HFFc6 (cell line): Measurements from ENCODE around the gene RAD51B. TPM values are rescaled to one million over a fixed set of nuclear protein-coding genes. Genes with fewer than 3 reads are reported as not detected.
A peak's percentile ranks its signal among the peaks of the same experiment; 100 is the strongest.

Source experiments
- DNase-seq: peaks from one replicate; pipeline ENCODE4 v3.0.0-alpha.2; 2018
- H3K27ac Mint-ChIP-seq: 2 replicates; pipeline ENCODE4 v1.8.0; 2020; ENCODE audit warnings: mild to moderate bottlenecking, mixed read lengths
- H3K27me3 Mint-ChIP-seq: 2 replicates; pipeline ENCODE4 v1.8.0; 2021; ENCODE audit warnings: mild to moderate bottlenecking, moderate library complexity, mixed read lengths; ENCODE audit not compliant: insufficient read depth
- H3K36me3 Mint-ChIP-seq: 2 replicates; pipeline ENCODE4 v1.8.0; 2021; ENCODE audit warnings: low read depth, mixed read lengths
- H3K4me1 Mint-ChIP-seq: 2 replicates; pipeline ENCODE4 v1.8.0; 2020; ENCODE audit warnings: low read depth, mixed read lengths
- H3K4me3 Mint-ChIP-seq: 2 replicates; pipeline ENCODE4 v1.8.0; 2020; ENCODE audit warnings: mild to moderate bottlenecking, moderate library complexity, mixed read lengths
- H3K9me3 Mint-ChIP-seq: 2 replicates; pipeline ENCODE4 v1.8.0; 2020; ENCODE audit warnings: mild to moderate bottlenecking, mixed read lengths
- CTCF ChIP-seq: fragments of 200-600 bp; sonication (generic); IDR thresholded peaks from 2 replicates; pipeline ENCODE4 v1.5.0; 2021; ENCODE audit warnings: antibody characterized with exemption, mild to moderate bottlenecking
- total RNA-seq, 6 experiments: library from RNA; stranded (reverse); fragmentation: NEBNext Ultra II Directional; extraction: Animal tissue kit (Norgen Biotek cat#: 25700); gene quantifications; 2 replicates in 1 of 6; 3 replicates in 5 of 6; pipeline ENCODE4 v1.2.3, GENCODE V29; 2021

RAD51B gene
- total RNA-seq, 6 experiments from 2014 or later: 7.1 to 12.4 (median 9.6) TPM

DNA sequence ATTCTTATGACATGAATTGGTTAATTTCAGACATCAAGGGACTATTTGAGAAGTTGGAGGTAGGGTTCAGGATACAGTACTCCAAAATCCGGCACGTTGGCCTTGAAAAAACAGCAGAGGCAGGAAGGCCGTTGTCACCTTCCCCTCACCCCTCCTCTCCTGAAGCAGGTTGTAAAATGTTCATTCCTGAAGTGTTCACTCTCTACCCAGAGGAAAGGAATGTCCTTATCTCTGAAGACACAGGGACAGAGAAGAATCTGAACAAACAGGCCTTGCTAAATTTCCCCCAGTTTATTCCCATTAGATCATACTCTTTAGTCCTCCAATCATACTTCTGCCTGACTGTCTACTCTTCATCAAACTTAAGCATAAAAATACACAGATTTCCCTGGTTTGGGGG is 659.7 kb downstream of the RAD51B start:
- Mint-ChIP-seq H3K27me3 (no peaks in the 10 kb centered on the region), H3K9me3 (no peaks in the 10 kb centered on the region), H3K27ac (no peak overlapping the region; the same call in 1 of the 2 replicates), H3K4me3 (no peak overlapping the region), H3K36me3 (0 out of 2 replicates have a peak, but pooled peaks cover 8% of the 10 kb centered on the region), H3K4me1 (peaks cover 75% of the 10 kb centered on the region)
- peak; percentile 16 for DNase-seq
- TF ChIP-seq CTCF: no peak

GRCh38 chr14:68482018-68482417 is 662.4 kb downstream of the RAD51B start:
- DNase-seq: no peak
- H3K27me3 Mint-ChIP-seq: no peaks in the 10 kb centered on the region
- no peak overlapping the region for H3K27ac Mint-ChIP-seq
- H3K9me3 Mint-ChIP-seq: no peaks in the 10 kb centered on the region
- no peak overlapping the region for H3K4me3 Mint-ChIP-seq
- 0 out of 2 replicates have a peak, but pooled peaks cover 8% of the 10 kb centered on the region for H3K36me3 Mint-ChIP-seq
- TF ChIP-seq CTCF: no peak
- peaks cover 81% of the 10 kb centered on the region for H3K4me1 Mint-ChIP-seq

DNA sequence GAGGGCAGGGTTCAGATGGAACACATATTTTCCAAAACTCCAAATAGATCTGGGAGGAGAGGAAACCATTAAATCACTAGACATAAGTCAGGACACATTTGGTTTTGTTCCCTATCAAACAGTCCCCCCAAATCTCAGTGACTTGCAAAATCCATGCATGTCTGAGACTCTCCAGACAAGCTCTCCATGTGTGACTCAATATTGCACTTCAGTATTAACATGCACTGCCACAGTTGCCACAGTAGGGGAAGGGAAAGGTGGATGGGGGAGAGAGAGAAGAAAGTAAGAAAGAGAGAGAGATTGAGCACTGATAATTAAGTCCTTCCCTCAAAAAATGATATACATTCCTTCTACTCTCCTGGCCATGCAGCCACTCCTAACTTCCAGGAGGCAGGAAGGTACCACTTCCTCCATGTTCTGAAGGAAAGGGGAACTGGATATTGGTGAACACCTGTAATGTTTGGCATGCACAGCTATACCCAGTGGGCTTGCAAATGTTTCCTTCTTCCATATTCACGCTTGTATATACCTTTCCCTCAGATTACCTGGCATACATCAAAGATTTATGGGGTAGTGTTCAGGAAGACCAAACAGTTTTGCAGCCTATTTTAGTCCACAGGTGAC is 663.3 kb downstream of the RAD51B start:
- TF ChIP-seq CTCF: no peak
- no peak overlapping the region for H3K4me3 Mint-ChIP-seq
- no peaks in the 10 kb centered on the region for H3K9me3 Mint-ChIP-seq
- no peak for DNase-seq
- peaks cover 81% of the 10 kb centered on the region for H3K4me1 Mint-ChIP-seq
- H3K36me3 Mint-ChIP-seq: 0 out of 2 replicates have a peak, but pooled peaks cover 8% of the 10 kb centered on the region
- H3K27me3 Mint-ChIP-seq: no peaks in the 10 kb centered on the region
- H3K27ac Mint-ChIP-seq: no peak overlapping the region

DNA sequence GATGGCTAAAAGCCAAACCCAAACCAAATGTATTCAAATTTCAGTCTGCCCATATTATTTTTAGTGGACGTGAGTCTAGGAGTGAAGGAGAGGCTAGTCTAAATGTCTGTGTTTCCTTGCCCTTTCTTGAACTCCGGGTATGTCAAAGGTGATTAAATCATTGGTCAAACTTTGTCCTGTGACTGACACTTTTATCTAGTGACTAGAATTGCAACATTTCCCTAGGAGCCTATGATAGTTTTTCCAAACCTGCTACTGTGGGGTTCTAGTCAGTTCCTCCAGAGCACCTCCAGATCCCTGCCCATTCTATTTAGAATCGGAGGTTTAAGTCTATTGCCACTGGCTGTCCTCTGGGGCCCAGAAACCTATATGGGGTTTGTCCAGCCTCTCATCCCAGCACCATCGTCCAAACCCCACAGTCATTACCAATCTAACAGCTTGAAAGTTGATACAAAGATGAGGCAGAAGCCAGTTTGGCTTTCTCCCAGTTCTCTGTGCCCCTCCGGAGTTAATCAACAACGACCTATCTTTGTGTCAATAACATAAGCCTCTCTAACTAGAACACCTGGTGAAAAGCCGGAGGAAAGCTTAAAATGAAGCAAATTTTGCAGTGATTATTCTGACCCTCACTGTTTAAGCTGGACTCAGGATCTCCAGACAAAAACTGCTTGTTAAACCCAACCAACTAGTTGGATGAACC is 666.6 kb downstream of the RAD51B start:
- H3K4me1 Mint-ChIP-seq: peaks cover 64% of the 10 kb centered on the region
- DNase-seq: no peak
- no peaks in the 10 kb centered on the region for H3K27me3 Mint-ChIP-seq
- H3K4me3 Mint-ChIP-seq: no peak overlapping the region
- 0 out of 2 replicates have a peak, but pooled peaks cover 2% of the 10 kb centered on the region for H3K36me3 Mint-ChIP-seq
- no peaks in the 10 kb centered on the region for H3K9me3 Mint-ChIP-seq
- TF ChIP-seq CTCF: no peak
- H3K27ac Mint-ChIP-seq: no peak overlapping the region

DNA sequence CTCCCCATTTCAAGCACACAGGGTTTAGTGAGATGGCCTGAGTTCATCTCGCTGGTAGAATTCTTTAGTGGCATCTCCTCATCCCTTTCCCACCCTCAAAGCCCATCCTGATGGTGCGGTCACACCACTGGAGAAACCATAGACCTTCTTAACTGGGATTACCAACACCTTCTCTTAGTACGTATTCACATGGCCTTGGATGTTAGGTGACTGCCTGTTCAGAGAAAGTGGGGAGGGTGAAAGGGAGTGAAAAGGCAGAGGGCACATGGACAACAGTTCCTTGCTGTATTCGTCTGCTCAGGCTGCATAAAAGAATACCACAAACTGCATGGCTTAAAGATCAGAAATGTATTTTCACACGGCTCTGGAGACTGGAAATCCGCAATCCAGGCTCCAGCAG is 667.2 kb downstream of the RAD51B start:
- Mint-ChIP-seq H3K4me1 (peaks cover 64% of the 10 kb centered on the region), H3K27ac (no peak overlapping the region), H3K9me3 (no peaks in the 10 kb centered on the region), H3K36me3 (no peaks in the 10 kb centered on the region), H3K4me3 (no peak overlapping the region), H3K27me3 (no peaks in the 10 kb centered on the region)
- no peak for TF ChIP-seq CTCF
- no peak for DNase-seq
